ENCODE data around the gene AMY1A. TPM values are rescaled to one million over a fixed set of nuclear protein-coding genes. Genes with fewer than 3 reads are reported as not detected.
"Not testable (repeated sequence)": the region's sequence is repeated elsewhere in the genome, so short reads cannot be mapped to it uniquely, and the experiment has no call there.

Gene AMY1A
- polyA plus RNA-seq, 1 of the 3 experiments (the other 2 are of a cell fraction), result not detected

DNA sequence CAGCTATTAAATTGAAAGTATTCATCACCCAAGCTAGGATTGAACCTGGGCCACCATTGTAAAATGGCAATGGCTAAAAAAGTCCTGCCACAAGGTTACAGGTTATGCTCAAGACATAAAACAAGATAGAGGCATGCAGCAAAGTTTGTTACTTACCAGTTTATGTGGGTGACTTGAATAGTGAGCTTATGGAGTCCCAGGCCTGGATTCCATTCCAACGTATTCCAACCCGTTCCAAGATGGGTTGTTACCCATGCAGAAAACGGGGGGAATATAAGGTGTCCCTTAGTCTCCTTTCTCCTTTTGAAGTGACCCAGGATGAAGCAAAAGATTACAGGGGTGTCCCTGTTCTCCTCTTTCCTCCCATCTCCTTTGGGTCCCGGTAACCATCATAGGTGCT, 28.1 kb upstream of the AMY1A start:
- H3K4me3 ChIP-seq (ENCODE audit: low read depth in 2 of 2, low read length in 1 of 2); H3K27ac ChIP-seq (ENCODE audit: low read depth in 2 of 2, low read length in 1 of 2); H3K27me3 ChIP-seq (ENCODE audit: insufficient read depth); CTCF ChIA-PET; H3F3A ChIP-seq (replicated peaks; ENCODE audit: insufficient read depth); H3K4me1 ChIP-seq (ENCODE audit: control insufficient read depth in 1 of 2, insufficient read depth in 2 of 2, low read depth in 1 of 2, low read length in 1 of 2); POLR2A ChIA-PET; H4K20me1 ChIP-seq (ENCODE audit: insufficient read depth); DNase-seq; H3K9me2 ChIP-seq; H3K4me2 ChIP-seq; H3K79me2 ChIP-seq (ENCODE audit: insufficient read depth); H2AFZ ChIP-seq (ENCODE audit: low read depth); H3K9me3 ChIP-seq; H3K36me3 ChIP-seq (replicated peaks in 1 of 2; ENCODE audit: control insufficient read depth in 1 of 2, insufficient read depth in 2 of 2, low read length in 1 of 2); H3K9ac ChIP-seq: not testable (repeated sequence)
- WGBS (ENCODE audit: low lambda C conversion rate), result 18% methylated on average over 4 of the region's 4 CpGs

- POLR2A ChIA-PET; H3K27me3 ChIP-seq (ENCODE audit: insufficient read depth); H3F3A ChIP-seq (replicated peaks; ENCODE audit: insufficient read depth); H3K9me2 ChIP-seq; H3K27ac ChIP-seq (ENCODE audit: low read depth in 2 of 2, low read length in 1 of 2); H3K4me2 ChIP-seq; H3K9me3 ChIP-seq; H3K36me3 ChIP-seq (replicated peaks in 1 of 2; ENCODE audit: control insufficient read depth in 1 of 2, insufficient read depth in 2 of 2, low read length in 1 of 2); H3K79me2 ChIP-seq (ENCODE audit: insufficient read depth); H3K4me1 ChIP-seq (ENCODE audit: control insufficient read depth in 1 of 2, insufficient read depth in 2 of 2, low read depth in 1 of 2, low read length in 1 of 2); CTCF ChIA-PET; H2AFZ ChIP-seq (ENCODE audit: low read depth); H3K4me3 ChIP-seq (ENCODE audit: low read depth in 2 of 2, low read length in 1 of 2); H3K9ac ChIP-seq; H4K20me1 ChIP-seq (ENCODE audit: insufficient read depth); DNase-seq: not testable (repeated sequence)
- WGBS (ENCODE audit: low lambda C conversion rate), result no CpG with 5 or more reads among the region's 3 CpGs
Observed at GRCh38 chr1:103641194-103641593, 14.4 kb upstream of the AMY1A start.

- H3K4me3 ChIP-seq (ENCODE audit: low read depth in 2 of 2, low read length in 1 of 2); DNase-seq; H3K79me2 ChIP-seq (ENCODE audit: insufficient read depth); CTCF ChIA-PET; POLR2A ChIA-PET; H3K9me2 ChIP-seq; H2AFZ ChIP-seq (ENCODE audit: low read depth); H3F3A ChIP-seq (replicated peaks; ENCODE audit: insufficient read depth); H3K27me3 ChIP-seq (ENCODE audit: insufficient read depth); H3K9me3 ChIP-seq; H3K4me1 ChIP-seq (ENCODE audit: control insufficient read depth in 1 of 2, insufficient read depth in 2 of 2, low read depth in 1 of 2, low read length in 1 of 2); H4K20me1 ChIP-seq (ENCODE audit: insufficient read depth); H3K9ac ChIP-seq; H3K27ac ChIP-seq (ENCODE audit: low read depth in 2 of 2, low read length in 1 of 2); H3K36me3 ChIP-seq (replicated peaks in 1 of 2; ENCODE audit: control insufficient read depth in 1 of 2, insufficient read depth in 2 of 2, low read length in 1 of 2); H3K4me2 ChIP-seq: not testable (repeated sequence)
- no CpG with 5 or more reads among the region's 3 CpGs for WGBS (ENCODE audit: low lambda C conversion rate)
Observed at GRCh38 chr1:103643908-103644307, 11.7 kb upstream of the AMY1A start.

GRCh38 chr1:103650305-103650704, 5.3 kb upstream of the AMY1A start:
- H3K9ac ChIP-seq; H3K4me1 ChIP-seq (ENCODE audit: control insufficient read depth in 1 of 2, insufficient read depth in 2 of 2, low read depth in 1 of 2, low read length in 1 of 2); CTCF ChIA-PET; H2AFZ ChIP-seq (ENCODE audit: low read depth); H3K79me2 ChIP-seq (ENCODE audit: insufficient read depth); H4K20me1 ChIP-seq (ENCODE audit: insufficient read depth); DNase-seq; H3K9me3 ChIP-seq; H3K36me3 ChIP-seq (replicated peaks in 1 of 2; ENCODE audit: control insufficient read depth in 1 of 2, insufficient read depth in 2 of 2, low read length in 1 of 2); H3K4me2 ChIP-seq; H3K4me3 ChIP-seq (ENCODE audit: low read depth in 2 of 2, low read length in 1 of 2); H3K27ac ChIP-seq (ENCODE audit: low read depth in 2 of 2, low read length in 1 of 2); H3K27me3 ChIP-seq (ENCODE audit: insufficient read depth); H3K9me2 ChIP-seq; POLR2A ChIA-PET; H3F3A ChIP-seq (replicated peaks; ENCODE audit: insufficient read depth): not testable (repeated sequence)
- WGBS (ENCODE audit: low lambda C conversion rate), result no CpG with 5 or more reads among the region's 3 CpGs

- H4K20me1 ChIP-seq (ENCODE audit: insufficient read depth); H3K4me2 ChIP-seq; H3K4me3 ChIP-seq (ENCODE audit: low read depth in 2 of 2, low read length in 1 of 2); CTCF ChIA-PET; H3F3A ChIP-seq (replicated peaks; ENCODE audit: insufficient read depth); H2AFZ ChIP-seq (ENCODE audit: low read depth); H3K79me2 ChIP-seq (ENCODE audit: insufficient read depth); H3K9ac ChIP-seq; POLR2A ChIA-PET; DNase-seq; H3K4me1 ChIP-seq (ENCODE audit: control insufficient read depth in 1 of 2, insufficient read depth in 2 of 2, low read depth in 1 of 2, low read length in 1 of 2); H3K27ac ChIP-seq (ENCODE audit: low read depth in 2 of 2, low read length in 1 of 2); H3K9me3 ChIP-seq; H3K9me2 ChIP-seq; H3K27me3 ChIP-seq (ENCODE audit: insufficient read depth); H3K36me3 ChIP-seq (replicated peaks in 1 of 2; ENCODE audit: control insufficient read depth in 1 of 2, insufficient read depth in 2 of 2, low read length in 1 of 2): not testable (repeated sequence)
- no CpG with 5 or more reads among the region's 4 CpGs for WGBS (ENCODE audit: low lambda C conversion rate)
Observed at GRCh38 chr1:103650889-103651288, 4.7 kb upstream of the AMY1A start.

- POLR2A ChIA-PET; H3K4me2 ChIP-seq; H3K79me2 ChIP-seq (ENCODE audit: insufficient read depth); H4K20me1 ChIP-seq (ENCODE audit: insufficient read depth); H3K4me3 ChIP-seq (ENCODE audit: low read depth in 2 of 2, low read length in 1 of 2); H3F3A ChIP-seq (replicated peaks; ENCODE audit: insufficient read depth); H3K4me1 ChIP-seq (ENCODE audit: control insufficient read depth in 1 of 2, insufficient read depth in 2 of 2, low read depth in 1 of 2, low read length in 1 of 2); H3K9me2 ChIP-seq; CTCF ChIA-PET; H3K36me3 ChIP-seq (replicated peaks in 1 of 2; ENCODE audit: control insufficient read depth in 1 of 2, insufficient read depth in 2 of 2, low read length in 1 of 2); H2AFZ ChIP-seq (ENCODE audit: low read depth); H3K9ac ChIP-seq; H3K27ac ChIP-seq (ENCODE audit: low read depth in 2 of 2, low read length in 1 of 2); H3K27me3 ChIP-seq (ENCODE audit: insufficient read depth); H3K9me3 ChIP-seq; DNase-seq: not testable (repeated sequence)
- WGBS (ENCODE audit: low lambda C conversion rate), result no CpG with 5 or more reads among the region's 6 CpGs
Observed at GRCh38 chr1:103654133-103654532, 1.4 kb upstream of the AMY1A start.

DNA sequence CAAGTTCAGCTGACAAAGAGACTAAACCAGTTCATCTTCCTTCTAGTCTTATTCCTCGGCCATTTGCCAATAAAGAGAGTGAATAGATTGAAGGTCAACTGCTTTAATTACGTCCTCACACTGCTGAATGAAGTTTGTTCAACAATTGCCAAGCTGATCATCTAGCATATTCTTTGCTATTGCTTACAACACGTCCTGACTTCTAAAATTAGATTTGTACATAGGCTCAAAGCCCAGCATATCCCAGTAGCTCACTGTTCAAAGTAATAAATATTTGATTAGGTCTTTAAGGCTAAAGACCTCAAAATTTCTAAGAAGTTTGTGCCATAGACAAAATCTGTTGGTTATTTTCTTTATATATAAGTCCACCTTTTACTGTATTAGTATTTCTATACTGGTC, 20.8 kb downstream of the AMY1A start:
- no CpG with 5 or more reads among the region's 3 CpGs for WGBS (ENCODE audit: low lambda C conversion rate)
- H3K4me1 ChIP-seq (ENCODE audit: control insufficient read depth in 1 of 2, insufficient read depth in 2 of 2, low read depth in 1 of 2, low read length in 1 of 2); H3K27me3 ChIP-seq (ENCODE audit: insufficient read depth): not testable (repeated sequence)

More for the DNA sequence above, 20.8 kb downstream of the AMY1A start:
- H3K27ac ChIP-seq (ENCODE audit: low read depth in 2 of 2, low read length in 1 of 2); H3K9me3 ChIP-seq; H2AFZ ChIP-seq (ENCODE audit: low read depth); H3K4me3 ChIP-seq (ENCODE audit: low read depth in 2 of 2, low read length in 1 of 2); H3K9ac ChIP-seq; POLR2A ChIA-PET; H3K4me2 ChIP-seq; H3F3A ChIP-seq (replicated peaks; ENCODE audit: insufficient read depth); H3K36me3 ChIP-seq (replicated peaks in 1 of 2; ENCODE audit: control insufficient read depth in 1 of 2, insufficient read depth in 2 of 2, low read length in 1 of 2); CTCF ChIA-PET; H3K9me2 ChIP-seq; H4K20me1 ChIP-seq (ENCODE audit: insufficient read depth); DNase-seq; H3K79me2 ChIP-seq (ENCODE audit: insufficient read depth): not testable (repeated sequence)

All from SK-N-SH (cell line).